MCF 10A (cell line): ENCODE measurements around the gene FOXA3. TPM values are rescaled to one million over a fixed set of nuclear protein-coding genes. Genes with fewer than 3 reads are reported as not detected.

Source experiments
- BruUV-seq: library from RNA; stranded (reverse); fragments of 400-500 nt; replicated peaks from 2 replicates; lab custom pipeline; 2021; lab: Mats Ljungman, UMichigan
- CTCF ChIA-PET: fragments of 300-600 bp; sonication (Branson Sonifier 250); formaldehyde crosslinking; extraction: SDS; loops from one replicate; lab custom pipeline; 2021; ENCODE audit warnings: antibody characterized with exemption, inconsistent platforms; lab: Yijun Ruan, JAX
- POLR2A ChIA-PET: fragments of 300-600, 350-650 bp; sonication (Branson Sonifier 250); formaldehyde crosslinking; extraction: SDS; loops from one replicate; lab custom pipeline; 2020; ENCODE audit warnings: antibody characterized with exemption, inconsistent platforms; lab: Yijun Ruan, JAX
- DNase-seq: peaks from one replicate; pipeline ENCODE4 v3.0.0-alpha.2; 2018; ENCODE audit not compliant: unreplicated experiment
- H3K27ac Mint-ChIP-seq: one replicate; pipeline ENCODE4 v1.8.0; 2022; ENCODE audit warnings: mild to moderate bottlenecking, low read depth, mixed read lengths; ENCODE audit not compliant: unreplicated experiment
- H3K27me3 Mint-ChIP-seq: one replicate; pipeline ENCODE4 v1.8.0; 2022; ENCODE audit warnings: mixed read lengths; ENCODE audit not compliant: insufficient read depth, unreplicated experiment
- H3K36me3 Mint-ChIP-seq: one replicate; pipeline ENCODE4 v1.8.0; 2022; ENCODE audit warnings: mild to moderate bottlenecking, moderate library complexity, mixed read lengths; ENCODE audit not compliant: insufficient read depth, unreplicated experiment
- H3K4me1 Mint-ChIP-seq: one replicate; pipeline ENCODE4 v1.8.0; 2022; ENCODE audit warnings: mixed read lengths; ENCODE audit not compliant: insufficient read depth, unreplicated experiment
- H3K4me3 Mint-ChIP-seq: one replicate; pipeline ENCODE4 v1.8.0; 2022; ENCODE audit warnings: mild to moderate bottlenecking, moderate library complexity, mixed read lengths; ENCODE audit not compliant: unreplicated experiment
- H3K9me3 Mint-ChIP-seq: one replicate; pipeline ENCODE4 v1.8.0; 2022; ENCODE audit warnings: mixed read lengths; ENCODE audit not compliant: unreplicated experiment
- CTCF ChIP-seq: fragments of 200-600 bp; IDR thresholded peaks from one replicate; pipeline ENCODE4 v1.8.0; 2022; ENCODE audit warnings: antibody characterized with exemption, mild to moderate bottlenecking; ENCODE audit not compliant: unreplicated experiment
- intact Hi-C: fragments of 100-400 bp; cut with micrococcal nuclease; formaldehyde crosslinking; loops from 2 replicates; pipeline ENCODE4 v1.14.1; 2022
- total RNA-seq: library from RNA; stranded (reverse); gene quantifications from 2 replicates; pipeline ENCODE4 v1.2.3, GENCODE V29; 2022

The FOXA3 gene
- total RNA-seq, 1 experiment from 2014 or later, result not detected

GRCh38 chr19:45901432-45901911 is 37.3 kb downstream of the FOXA3 start:
- TF ChIP-seq CTCF, result no peak
- intact Hi-C loops, result no loop called here
- Mint-ChIP-seq H3K36me3 (peaks cover 43% of the 10 kb centered on the region), H3K9me3 (no peaks in the 10 kb centered on the region), H3K4me3 (peak overlapping the region; percentile 98), H3K27me3 (no peaks in the 10 kb centered on the region), H3K4me1 (peaks cover 6% of the 10 kb centered on the region), H3K27ac (peak overlapping the region; percentile 83)
- ChIA-PET CTCF (interaction anchor here (1.5 to 1.9 kb wide), 3 partner anchors 10 to 84 kb away, joined by 5 to 8 read pairs (median 7); no protein-coding TSS in a partner anchor), POLR2A (interaction anchor here (0.7 to 4.4 kb wide), 6 partner anchors 15 to 233 kb away, joined by 3 to 46 read pairs (median 4); partner anchors contain the start of genes CCDC61, IRF2BP1 and SYMPK)
- peak; percentile 29 for DNase-seq
- no TSS peak for BruUV-seq

- ChIA-PET POLR2A (interaction anchor here (0.6 to 4.4 kb wide), 14 partner anchors 15 to 759 kb away, joined by 3 to 46 read pairs (median 4); partner anchors contain the start of genes CCDC61, FOXA3, IRF2BP1 and SYMPK), CTCF (interaction anchor here (0.7 to 1.9 kb wide), 5 partner anchors 10 to 379 kb away, joined by 3 to 8 read pairs (median 5); no protein-coding TSS in a partner anchor)
- no peaks in the 10 kb centered on the region for H3K9me3 Mint-ChIP-seq
- H3K27me3 Mint-ChIP-seq, result no peaks in the 10 kb centered on the region
- peak within 1 kb of the TSS; percentile 98 for H3K4me3 Mint-ChIP-seq
- H3K4me1 Mint-ChIP-seq, result peaks cover 6% of the 10 kb centered on the region
- H3K36me3 Mint-ChIP-seq, result peaks cover 40% of the 10 kb centered on the region
- no peak for TF ChIP-seq CTCF
- peak within 1 kb of the TSS; percentile 83 for H3K27ac Mint-ChIP-seq
- intact Hi-C loops, result no loop called here
- no TSS peak for BruUV-seq
- DNase-seq, result peak; percentile 16
These were observed 38.0 kb downstream of the FOXA3 start, which contains the start of gene MYPOP for GRCh38 chr19:45901912-45902650. MYPOP (minus strand) TSS chr19:45902613; CDS start chr19:45901773, 840 bp downstream.

GRCh38 chr19:45902651-45903625 is 38.8 kb downstream of the FOXA3 start:
- POLR2A ChIA-PET, result interaction anchor here (0.6 to 4.4 kb wide), 17 partner anchors 8 to 759 kb away, joined by 3 to 46 read pairs (median 3); partner anchors contain the start of genes CCDC61, FOXA3, IRF2BP1 and SYMPK
- no peak for TF ChIP-seq CTCF
- no TSS peak for BruUV-seq
- CTCF ChIA-PET, result interaction anchor here (0.6 to 1.9 kb wide), 7 partner anchors 9 to 561 kb away, joined by 3 to 8 read pairs (median 4); no protein-coding TSS in a partner anchor
- Mint-ChIP-seq H3K4me1 (peaks cover 6% of the 10 kb centered on the region), H3K27me3 (no peaks in the 10 kb centered on the region), H3K36me3 (peaks cover 31% of the 10 kb centered on the region), H3K27ac (no peak overlapping the region), H3K4me3 (peak overlapping the region; percentile 98), H3K9me3 (no peaks in the 10 kb centered on the region)
- intact Hi-C loops, result no loop called here
- peak; percentile 98 for DNase-seq
